Mesothelial cell of epicardium (in vitro differentiated cells): ENCODE data around the gene NDUFS3. TPM values are rescaled to one million over a fixed set of nuclear protein-coding genes. Genes with fewer than 3 reads are reported as not detected.

Source experiments
- DNase-seq, 2 experiments: peaks; one replicate each; pipeline ENCODE4 v3.0.0; 2021; ENCODE audit warnings: low spot score in 2 of 2; ENCODE audit not compliant: unreplicated experiment in 2 of 2
- H3K27ac Mint-ChIP-seq: 2 replicates; pipeline ENCODE4 v1.8.0; 2021; ENCODE audit warnings: mixed read lengths
- H3K27me3 Mint-ChIP-seq: 2 replicates; pipeline ENCODE4 v1.8.0; 2021; ENCODE audit warnings: low read depth, mixed read lengths
- H3K36me3 Mint-ChIP-seq: 2 replicates; pipeline ENCODE4 v1.8.0; 2021; ENCODE audit warnings: mixed read lengths
- H3K4me1 Mint-ChIP-seq: 2 replicates; pipeline ENCODE4 v1.8.0; 2021; ENCODE audit warnings: mixed read lengths
- H3K4me3 Mint-ChIP-seq: 2 replicates; pipeline ENCODE4 v1.8.0; 2021; ENCODE audit warnings: mild to moderate bottlenecking, moderate library complexity, mixed read lengths
- H3K9me3 Mint-ChIP-seq: 2 replicates; pipeline ENCODE4 v1.8.0; 2021; ENCODE audit warnings: mixed read lengths
- CTCF ChIP-seq: fragments of 200-600 bp; sonication (generic); IDR thresholded peaks from one replicate; pipeline ENCODE4 v1.5.0; 2021; ENCODE audit warnings: antibody characterized with exemption; ENCODE audit not compliant: unreplicated experiment
- total RNA-seq: library from RNA; stranded (reverse); gene quantifications from 3 replicates; pipeline ENCODE4 v1.2.1, GENCODE V29; 2021

The NDUFS3 gene
- total RNA-seq, 1 donor from 2014 or later = 96.5 TPM

- peaks cover 28% of the 10 kb centered on the region for H3K4me1 Mint-ChIP-seq
- no peak for DNase-seq
- H3K9me3 Mint-ChIP-seq = no peaks in the 10 kb centered on the region
- no peaks in the 10 kb centered on the region for H3K27me3 Mint-ChIP-seq
- peak overlapping the region; percentile 77 for H3K27ac Mint-ChIP-seq
- peaks cover 9% of the 10 kb centered on the region for H3K36me3 Mint-ChIP-seq
- H3K4me3 Mint-ChIP-seq = no peak overlapping the region
- no peak for TF ChIP-seq CTCF
These were observed 44.1 kb upstream of the NDUFS3 start for GRCh38 chr11:47534704-47535251.

- Mint-ChIP-seq H3K27me3 (no peaks in the 10 kb centered on the region), H3K4me1 (peaks cover 32% of the 10 kb centered on the region), H3K27ac (peak overlapping the region; percentile 12), H3K9me3 (no peaks in the 10 kb centered on the region), H3K36me3 (peaks cover 9% of the 10 kb centered on the region), H3K4me3 (no peak overlapping the region)
- TF ChIP-seq CTCF = no peak
- DNase-seq = no peak
These were observed 42.0 kb upstream of the NDUFS3 start for GRCh38 chr11:47536915-47537314.

GRCh38 chr11:47538741-47539565, 39.9 kb upstream of the NDUFS3 start:
- Mint-ChIP-seq H3K27ac (peak overlapping the region; percentile 58), H3K36me3 (peaks cover 9% of the 10 kb centered on the region), H3K4me1 (peaks cover 23% of the 10 kb centered on the region), H3K4me3 (no peak overlapping the region), H3K9me3 (no peaks in the 10 kb centered on the region), H3K27me3 (no peaks in the 10 kb centered on the region)
- no peak for TF ChIP-seq CTCF
- no peak for DNase-seq

- peaks cover 9% of the 10 kb centered on the region for H3K36me3 Mint-ChIP-seq
- no peaks in the 10 kb centered on the region for H3K27me3 Mint-ChIP-seq
- H3K27ac Mint-ChIP-seq = peak overlapping the region; percentile 86
- no peak for DNase-seq
- no peak overlapping the region for H3K4me3 Mint-ChIP-seq
- H3K9me3 Mint-ChIP-seq = no peaks in the 10 kb centered on the region
- H3K4me1 Mint-ChIP-seq = peaks cover 23% of the 10 kb centered on the region
- no peak for TF ChIP-seq CTCF
These were observed 39.2 kb upstream of the NDUFS3 start for GRCh38 chr11:47539681-47540039.

GRCh38 chr11:47541070-47541469, 37.8 kb upstream of the NDUFS3 start:
- no peaks in the 10 kb centered on the region for H3K27me3 Mint-ChIP-seq
- peaks cover 5% of the 10 kb centered on the region for H3K36me3 Mint-ChIP-seq
- peak overlapping the region; percentile 86 for H3K27ac Mint-ChIP-seq
- TF ChIP-seq CTCF = no peak
- no peak overlapping the region for H3K4me3 Mint-ChIP-seq
- peaks cover 23% of the 10 kb centered on the region for H3K4me1 Mint-ChIP-seq
- H3K9me3 Mint-ChIP-seq = no peaks in the 10 kb centered on the region
- no peak for DNase-seq
